Ovary (tissue), 3 donors: ENCODE results near the gene CDK16.

Source experiments
- EP300 ChIP-seq: sonication (generic); formaldehyde crosslinking; IDR thresholded peaks from one replicate; pipeline ENCODE4 v1.6.1; 2017; ENCODE audit warnings: antibody characterized with exemption
- POLR2A ChIP-seq: fragments of 450-650 bp; IDR thresholded peaks from one replicate; pipeline ENCODE4 v1.6.1; 2017; ENCODE audit warnings: antibody characterized with exemption, mild to moderate bottlenecking, moderate library complexity
- TF ChIP-seq, protein P1 (sequence below), 3 donors: fragments of 450-650 bp in 2 of 3; fragments of 200-600 bp in 1 of 3; IDR thresholded peaks; one replicate each; pipeline versions ENCODE4 v1.5.1 to v1.8.0; 2016 to 2022; ENCODE audit warnings: antibody characterized with exemption in 3 of 3, mild to moderate bottlenecking in 1 of 3
- donor health status: DM: no; HTN: no; CAD: no.

- TF ChIP-seq POLR2A (no peak), EP300 (no peak)
- TF ChIP-seq, protein P1, sequence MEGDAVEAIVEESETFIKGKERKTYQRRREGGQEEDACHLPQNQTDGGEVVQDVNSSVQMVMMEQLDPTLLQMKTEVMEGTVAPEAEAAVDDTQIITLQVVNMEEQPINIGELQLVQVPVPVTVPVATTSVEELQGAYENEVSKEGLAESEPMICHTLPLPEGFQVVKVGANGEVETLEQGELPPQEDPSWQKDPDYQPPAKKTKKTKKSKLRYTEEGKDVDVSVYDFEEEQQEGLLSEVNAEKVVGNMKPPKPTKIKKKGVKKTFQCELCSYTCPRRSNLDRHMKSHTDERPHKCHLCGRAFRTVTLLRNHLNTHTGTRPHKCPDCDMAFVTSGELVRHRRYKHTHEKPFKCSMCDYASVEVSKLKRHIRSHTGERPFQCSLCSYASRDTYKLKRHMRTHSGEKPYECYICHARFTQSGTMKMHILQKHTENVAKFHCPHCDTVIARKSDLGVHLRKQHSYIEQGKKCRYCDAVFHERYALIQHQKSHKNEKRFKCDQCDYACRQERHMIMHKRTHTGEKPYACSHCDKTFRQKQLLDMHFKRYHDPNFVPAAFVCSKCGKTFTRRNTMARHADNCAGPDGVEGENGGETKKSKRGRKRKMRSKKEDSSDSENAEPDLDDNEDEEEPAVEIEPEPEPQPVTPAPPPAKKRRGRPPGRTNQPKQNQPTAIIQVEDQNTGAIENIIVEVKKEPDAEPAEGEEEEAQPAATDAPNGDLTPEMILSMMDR (IDR thresholded peaks at IDR 0.05): no peak
Measured at GRCh38 chrX:47191331-47191730, 27.1 kb upstream of the CDK16 start.
